ENCODE data around the gene IL13RA1. TPM values are rescaled to one million over a fixed set of nuclear protein-coding genes. Genes with fewer than 3 reads are reported as not detected.
"Not testable (repeated sequence)": the region's sequence is repeated elsewhere in the genome, so short reads cannot be mapped to it uniquely, and the experiment has no call there.

IL13RA1 gene
- total RNA-seq, 1 donor from 2014 or later: 41.8 TPM

- H3K36me3 Mint-ChIP-seq (ENCODE audit: low read depth, unreplicated experiment): no peaks in the 10 kb centered on the region
- H3K27me3 Mint-ChIP-seq (ENCODE audit: unreplicated experiment): no peaks in the 10 kb centered on the region
- no peak for DNase-seq (ENCODE audit: low spot score)
- H3K4me1 Mint-ChIP-seq (ENCODE audit: unreplicated experiment): no peaks in the 10 kb centered on the region
- no peaks in the 10 kb centered on the region for H3K9me3 Mint-ChIP-seq (ENCODE audit: unreplicated experiment)
- no peak overlapping the region for H3K27ac Mint-ChIP-seq (ENCODE audit: unreplicated experiment)
- no peak overlapping the region for H3K4me3 Mint-ChIP-seq (ENCODE audit: unreplicated experiment)
- TF ChIP-seq, protein P1, sequence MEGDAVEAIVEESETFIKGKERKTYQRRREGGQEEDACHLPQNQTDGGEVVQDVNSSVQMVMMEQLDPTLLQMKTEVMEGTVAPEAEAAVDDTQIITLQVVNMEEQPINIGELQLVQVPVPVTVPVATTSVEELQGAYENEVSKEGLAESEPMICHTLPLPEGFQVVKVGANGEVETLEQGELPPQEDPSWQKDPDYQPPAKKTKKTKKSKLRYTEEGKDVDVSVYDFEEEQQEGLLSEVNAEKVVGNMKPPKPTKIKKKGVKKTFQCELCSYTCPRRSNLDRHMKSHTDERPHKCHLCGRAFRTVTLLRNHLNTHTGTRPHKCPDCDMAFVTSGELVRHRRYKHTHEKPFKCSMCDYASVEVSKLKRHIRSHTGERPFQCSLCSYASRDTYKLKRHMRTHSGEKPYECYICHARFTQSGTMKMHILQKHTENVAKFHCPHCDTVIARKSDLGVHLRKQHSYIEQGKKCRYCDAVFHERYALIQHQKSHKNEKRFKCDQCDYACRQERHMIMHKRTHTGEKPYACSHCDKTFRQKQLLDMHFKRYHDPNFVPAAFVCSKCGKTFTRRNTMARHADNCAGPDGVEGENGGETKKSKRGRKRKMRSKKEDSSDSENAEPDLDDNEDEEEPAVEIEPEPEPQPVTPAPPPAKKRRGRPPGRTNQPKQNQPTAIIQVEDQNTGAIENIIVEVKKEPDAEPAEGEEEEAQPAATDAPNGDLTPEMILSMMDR (IDR thresholded peaks at IDR 0.05; ENCODE audit: unreplicated experiment): no peak
Observed at GRCh38 chrX:118706681-118707080, 20.7 kb upstream of the IL13RA1 start.

- H3K27ac Mint-ChIP-seq (ENCODE audit: unreplicated experiment): no peak overlapping the region
- H3K4me1 Mint-ChIP-seq (ENCODE audit: unreplicated experiment): no peaks in the 10 kb centered on the region
- TF ChIP-seq, protein P1 (IDR thresholded peaks at IDR 0.05; ENCODE audit: unreplicated experiment): no peak
- no peaks in the 10 kb centered on the region for H3K27me3 Mint-ChIP-seq (ENCODE audit: unreplicated experiment)
- no peaks in the 10 kb centered on the region for H3K36me3 Mint-ChIP-seq (ENCODE audit: low read depth, unreplicated experiment)
- no peak overlapping the region for H3K4me3 Mint-ChIP-seq (ENCODE audit: unreplicated experiment)
- DNase-seq (ENCODE audit: low spot score): no peak
- H3K9me3 Mint-ChIP-seq (ENCODE audit: unreplicated experiment): no peaks in the 10 kb centered on the region
Observed at GRCh38 chrX:118714521-118714920, 12.9 kb upstream of the IL13RA1 start.

DNA sequence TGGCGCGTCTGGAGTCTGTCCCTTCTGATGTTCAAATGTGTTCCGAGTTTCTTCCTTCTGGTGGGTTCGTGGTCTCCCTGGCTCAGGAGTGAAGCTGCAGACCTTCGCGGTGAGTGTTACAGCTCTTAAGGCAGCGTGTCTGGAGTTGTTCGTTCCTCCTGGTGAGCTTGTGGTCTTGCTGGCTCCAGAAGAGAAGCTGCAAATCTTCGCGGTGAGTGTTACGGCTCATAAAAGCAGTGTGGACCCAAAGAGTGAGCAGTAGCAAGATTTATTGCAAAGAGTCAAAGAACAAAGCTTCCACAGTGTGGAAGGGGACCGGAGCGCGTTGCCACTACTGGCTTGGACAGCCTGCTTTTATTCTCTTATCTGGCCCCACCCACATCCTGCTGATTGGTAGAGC is 11.5 kb upstream of the IL13RA1 start:
- not testable (repeated sequence) for H3K4me3 Mint-ChIP-seq (ENCODE audit: unreplicated experiment); H3K9me3 Mint-ChIP-seq (ENCODE audit: unreplicated experiment); H3K36me3 Mint-ChIP-seq (ENCODE audit: low read depth, unreplicated experiment); H3K27ac Mint-ChIP-seq (ENCODE audit: unreplicated experiment); H3K27me3 Mint-ChIP-seq (ENCODE audit: unreplicated experiment); H3K4me1 Mint-ChIP-seq (ENCODE audit: unreplicated experiment); DNase-seq (ENCODE audit: low spot score)

DNA sequence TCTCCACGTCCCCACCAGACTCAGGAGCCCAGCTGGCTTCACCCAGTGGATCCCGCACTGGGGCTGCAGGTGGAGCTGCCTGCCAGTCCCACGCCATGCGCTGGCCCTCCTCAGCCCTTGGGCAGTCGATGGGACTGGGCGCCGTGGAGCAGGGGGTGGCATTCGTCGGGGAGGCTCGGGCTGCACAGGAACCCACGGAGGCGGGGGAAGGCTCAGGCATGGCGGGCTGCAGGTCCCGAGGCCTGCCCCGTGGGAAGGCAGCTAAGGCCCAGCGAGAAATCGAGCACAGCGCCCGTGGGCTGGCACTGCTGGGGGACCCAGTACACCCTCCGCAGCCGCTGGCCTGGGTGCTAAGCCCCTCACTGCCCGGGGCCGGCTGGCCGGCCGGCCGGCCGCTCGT is 10.6 kb upstream of the IL13RA1 start:
- H3K27me3 Mint-ChIP-seq (ENCODE audit: unreplicated experiment); DNase-seq (ENCODE audit: low spot score); H3K27ac Mint-ChIP-seq (ENCODE audit: unreplicated experiment); H3K4me3 Mint-ChIP-seq (ENCODE audit: unreplicated experiment); H3K4me1 Mint-ChIP-seq (ENCODE audit: unreplicated experiment); H3K9me3 Mint-ChIP-seq (ENCODE audit: unreplicated experiment); H3K36me3 Mint-ChIP-seq (ENCODE audit: low read depth, unreplicated experiment): not testable (repeated sequence)

DNA sequence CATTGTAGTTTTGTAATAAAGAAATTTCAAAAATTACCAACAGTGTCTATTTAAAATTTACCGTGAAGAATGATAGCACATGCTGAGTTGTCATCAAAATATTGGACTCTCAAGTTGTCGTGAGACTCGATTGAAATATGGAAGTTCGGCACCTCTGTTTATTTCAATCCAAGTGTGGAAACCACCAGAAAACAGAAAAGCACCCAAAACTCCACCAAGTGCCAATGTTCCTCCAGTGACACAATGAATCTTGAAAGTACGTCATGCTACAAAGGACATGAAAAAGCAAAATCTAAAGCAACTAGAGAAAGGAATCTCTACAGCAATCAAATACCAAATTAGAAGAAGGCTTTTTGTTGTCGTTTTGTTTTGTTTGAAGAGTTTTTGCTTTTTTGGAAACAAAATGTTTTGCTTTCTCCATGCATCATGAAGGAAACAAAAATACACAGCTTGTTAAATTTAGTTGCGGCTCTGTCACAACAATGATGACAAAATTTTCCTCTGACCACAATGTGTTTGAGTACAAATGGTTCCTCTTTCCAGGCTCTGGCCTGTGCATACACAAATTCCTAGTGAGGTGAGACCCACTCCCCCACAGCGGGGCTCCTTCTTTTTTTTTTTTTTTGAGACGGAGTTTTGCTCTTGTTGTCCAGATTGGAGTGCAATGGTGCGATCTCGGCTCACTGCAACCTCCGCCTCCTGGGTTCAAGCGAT is 9.6 kb upstream of the IL13RA1 start:
- H3K27ac Mint-ChIP-seq (ENCODE audit: unreplicated experiment): no peak overlapping the region
- DNase-seq (ENCODE audit: low spot score): no peak
- no peaks in the 10 kb centered on the region for H3K4me1 Mint-ChIP-seq (ENCODE audit: unreplicated experiment)
- no peaks in the 10 kb centered on the region for H3K27me3 Mint-ChIP-seq (ENCODE audit: unreplicated experiment)
- TF ChIP-seq, protein P1 (IDR thresholded peaks at IDR 0.05; ENCODE audit: unreplicated experiment): no peak
- no peak overlapping the region for H3K4me3 Mint-ChIP-seq (ENCODE audit: unreplicated experiment)
- no peaks in the 10 kb centered on the region for H3K9me3 Mint-ChIP-seq (ENCODE audit: unreplicated experiment)
- peaks cover 3% of the 10 kb centered on the region for H3K36me3 Mint-ChIP-seq (ENCODE audit: low read depth, unreplicated experiment)

- no peaks in the 10 kb centered on the region for H3K27me3 Mint-ChIP-seq (ENCODE audit: unreplicated experiment)
- no peak overlapping the region for H3K4me3 Mint-ChIP-seq (ENCODE audit: unreplicated experiment)
- H3K4me1 Mint-ChIP-seq (ENCODE audit: unreplicated experiment): no peaks in the 10 kb centered on the region
- H3K36me3 Mint-ChIP-seq (ENCODE audit: low read depth, unreplicated experiment): peaks cover 3% of the 10 kb centered on the region
- no peak overlapping the region for H3K27ac Mint-ChIP-seq (ENCODE audit: unreplicated experiment)
- TF ChIP-seq, protein P1 (IDR thresholded peaks at IDR 0.05; ENCODE audit: unreplicated experiment): no peak
- no peak for DNase-seq (ENCODE audit: low spot score)
- no peaks in the 10 kb centered on the region for H3K9me3 Mint-ChIP-seq (ENCODE audit: unreplicated experiment)
Observed at GRCh38 chrX:118718737-118719136, 8.7 kb upstream of the IL13RA1 start.

Data from endothelial cell (in vitro differentiated cells).